ENCODE measurements around the gene ALG12. TPM values are rescaled to one million over a fixed set of nuclear protein-coding genes. Genes with fewer than 3 reads are reported as not detected.
"Not testable (repeated sequence)": the region's sequence is repeated elsewhere in the genome, so short reads cannot be mapped to it uniquely, and the experiment has no call there.

Gene ALG12
- polyA plus RNA-seq, 3 donors: 5.3 to 9.6 (median 9.3) TPM

GRCh38 chr22:49866134-49866533 lies 52.1 kb downstream of the ALG12 start:
- WGBS, 3 donors: 40 to 44% (median 43%) methylated on average over 2 of the region's 2 CpGs
- H3K27ac ChIP-seq (ENCODE audit: low read depth, low read length): no peak overlapping the region

DNA sequence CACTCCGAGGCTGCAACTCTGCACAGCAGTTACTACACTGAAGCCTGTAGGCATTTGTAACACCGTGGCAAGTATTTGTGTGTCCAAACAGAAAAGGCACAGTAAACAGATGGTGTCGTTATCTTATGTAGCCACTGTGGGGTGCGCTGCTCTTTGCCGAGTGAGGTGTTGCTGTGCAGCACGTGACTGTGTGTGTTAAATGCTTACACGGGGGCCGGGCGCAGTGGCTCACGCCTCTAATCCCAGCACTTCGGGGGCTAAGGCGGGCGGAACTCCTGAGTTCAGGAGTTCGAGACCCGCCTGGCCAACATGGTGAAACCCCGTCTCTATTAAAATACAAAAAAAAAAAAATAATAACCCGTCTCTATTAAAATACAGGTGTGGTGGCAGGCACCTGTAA lies 53.1 kb downstream of the ALG12 start:
- H3K27ac ChIP-seq (ENCODE audit: low read depth, low read length): no peak overlapping the region
- 92 to 93% (median 92%) methylated on average over 17 of the region's 17 CpGs for WGBS, 3 donors

- no peak overlapping the region for H3K27ac ChIP-seq (ENCODE audit: low read depth, low read length)
- WGBS, 3 donors: 71 to 78% (median 77%) methylated on average over 7 of the region's 7 CpGs
These were observed 54.3 kb downstream of the ALG12 start for GRCh38 chr22:49863931-49864330.

GRCh38 chr22:49862496-49862776 lies 55.8 kb downstream of the ALG12 start:
- H3K27ac ChIP-seq (ENCODE audit: low read depth, low read length): no peak overlapping the region
- 69 to 91% (median 77%) methylated on average over 5 of the region's 5 CpGs for WGBS, 3 donors

DNA sequence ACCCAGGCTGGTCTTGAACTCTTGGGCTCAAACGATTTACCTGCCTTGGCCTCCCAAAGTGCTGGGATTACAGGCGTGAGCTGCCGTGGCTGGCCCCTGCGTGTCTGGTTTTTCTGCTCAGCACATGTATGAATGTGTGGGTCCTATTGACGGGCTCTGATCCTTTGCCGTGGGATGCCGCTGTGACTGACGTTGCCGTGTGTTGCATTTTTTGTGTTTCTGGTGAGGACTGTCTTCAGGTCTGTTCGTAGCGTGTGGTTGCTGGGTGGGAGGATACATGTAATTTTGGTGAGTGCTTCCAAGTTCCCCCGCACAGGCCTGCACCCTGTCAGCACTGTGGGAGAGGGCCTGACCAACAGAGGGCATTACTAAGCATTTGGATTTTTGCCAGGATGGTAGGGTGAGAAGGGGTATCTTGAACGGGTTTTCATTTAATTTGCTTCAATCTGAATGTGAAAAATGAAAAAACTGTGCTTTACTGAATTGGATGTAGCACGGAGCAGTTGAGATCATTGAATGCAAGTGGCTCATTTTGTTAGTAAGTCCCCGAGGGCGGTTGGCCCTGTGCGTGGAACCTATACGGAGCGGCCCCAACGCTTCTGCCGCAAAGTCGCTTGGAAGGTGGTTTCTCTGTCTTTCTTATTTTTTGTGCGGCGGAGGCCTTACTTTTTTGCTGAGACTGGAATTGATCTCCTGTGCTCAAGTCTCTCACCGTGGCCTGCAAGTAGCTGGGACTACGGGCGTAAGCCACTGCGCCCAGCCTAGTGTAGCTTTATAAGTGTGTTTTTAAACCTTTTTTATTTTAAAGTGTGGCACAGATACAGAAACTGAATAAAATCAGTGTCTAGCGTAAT lies 56.4 kb downstream of the ALG12 start:
- no peak overlapping the region for H3K27ac ChIP-seq (ENCODE audit: low read depth, low read length)
- 88 to 92% (median 89%) methylated on average over 29 of the region's 29 CpGs for WGBS, 3 donors

DNA sequence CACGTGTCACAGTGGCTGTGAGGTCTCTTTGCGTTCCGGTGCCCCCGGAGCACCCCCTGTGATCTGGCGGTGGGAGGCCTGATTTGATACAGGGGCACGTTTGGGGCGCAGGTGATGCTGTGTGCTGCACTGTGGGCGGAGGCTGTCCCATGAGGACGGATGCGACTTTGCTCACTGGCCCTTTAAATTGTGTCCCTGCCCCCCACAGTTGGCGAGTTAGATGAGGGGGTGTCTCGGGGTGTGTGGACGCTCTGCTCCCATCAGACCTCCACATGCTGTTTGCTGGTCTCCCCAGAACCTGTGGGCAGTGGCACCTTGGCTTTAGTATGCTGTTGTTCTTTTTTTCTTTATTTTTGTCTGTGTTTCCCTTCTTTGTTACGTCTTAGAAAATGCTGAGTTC lies 59.4 kb downstream of the ALG12 start:
- H3K27ac ChIP-seq (ENCODE audit: low read depth, low read length): no peak overlapping the region
- 84 to 92% (median 84%) methylated on average over 13 to 14 of the region's 14 CpGs for WGBS, 3 donors

GRCh38 chr22:49856766-49857618 lies 61.2 kb downstream of the ALG12 start:
- H3K27ac ChIP-seq (ENCODE audit: low read depth, low read length): no peak overlapping the region
- 75 to 88% (median 88%) methylated on average over 26 to 28 of the region's 31 CpGs for WGBS, 3 donors

DNA sequence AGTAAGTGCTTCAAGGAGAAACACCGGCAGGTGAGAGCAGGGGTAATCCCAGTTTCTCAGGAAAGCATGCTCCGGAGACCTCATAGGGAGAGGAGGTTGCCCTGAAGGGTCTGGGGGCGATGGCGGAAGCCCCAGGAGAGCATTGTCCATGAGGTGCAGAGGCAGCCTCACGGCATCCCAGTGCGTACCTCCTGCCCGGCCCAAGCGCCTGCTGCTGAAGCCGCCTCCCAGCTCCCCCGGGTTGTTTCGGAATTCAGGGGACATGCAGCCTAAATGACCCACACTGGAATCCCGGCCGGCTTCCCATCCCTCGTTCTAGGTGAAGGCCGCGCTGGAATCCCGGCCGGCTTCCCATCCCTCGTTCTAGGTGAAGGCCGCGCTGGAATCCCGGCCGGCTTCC lies 61.9 kb downstream of the ALG12 start:
- WGBS, 3 donors: 74 to 88% (median 85%) methylated on average over 13 to 17 of the region's 23 CpGs

DNA sequence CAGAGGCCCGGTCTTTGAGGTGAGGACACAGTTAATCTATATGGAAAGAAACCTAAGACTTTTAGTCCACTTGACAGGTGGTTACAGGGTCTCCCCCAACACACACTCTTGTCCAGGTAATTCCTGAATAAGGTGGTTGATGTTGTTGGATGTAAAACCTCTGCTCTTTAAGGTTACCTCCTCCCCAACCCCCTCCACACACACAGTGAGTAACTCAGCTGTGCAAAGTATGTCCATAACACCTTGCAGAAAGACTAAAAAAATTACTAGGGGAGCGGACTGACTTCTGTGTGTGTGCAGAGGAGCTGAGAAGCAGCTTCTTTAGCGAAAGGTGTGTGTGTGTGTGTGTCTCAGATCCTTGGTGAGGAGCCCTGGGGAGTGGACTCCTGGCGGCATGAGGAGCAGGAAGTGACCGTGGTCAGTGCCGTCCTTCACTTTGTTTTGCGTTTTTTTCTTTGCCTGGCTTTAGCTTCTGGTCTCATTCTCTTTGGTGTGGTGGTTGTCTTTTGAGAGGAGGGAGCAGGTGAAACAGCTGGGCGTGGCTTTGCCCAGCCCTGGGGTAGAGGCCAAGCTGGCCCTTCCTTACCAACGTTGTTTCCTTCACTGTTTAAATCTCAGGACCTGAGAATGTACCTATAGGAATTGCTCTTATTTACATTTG lies 62.9 kb downstream of the ALG12 start:
- H3K27ac ChIP-seq (ENCODE audit: low read depth, low read length): no peak overlapping the region
- 16 to 37% (median 34%) methylated on average over 9 of the region's 9 CpGs for WGBS, 3 donors

More for the DNA sequence above, 61.9 kb downstream of the ALG12 start:
- no peak overlapping the region for H3K27ac ChIP-seq (ENCODE audit: low read depth, low read length)

GRCh38 chr22:49853981-49854831 lies 64.0 kb downstream of the ALG12 start:
- no peak overlapping the region for H3K27ac ChIP-seq (ENCODE audit: low read depth, low read length)
- WGBS, 3 donors: 1% methylated on average over 51 to 100 of the region's 101 CpGs

DNA sequence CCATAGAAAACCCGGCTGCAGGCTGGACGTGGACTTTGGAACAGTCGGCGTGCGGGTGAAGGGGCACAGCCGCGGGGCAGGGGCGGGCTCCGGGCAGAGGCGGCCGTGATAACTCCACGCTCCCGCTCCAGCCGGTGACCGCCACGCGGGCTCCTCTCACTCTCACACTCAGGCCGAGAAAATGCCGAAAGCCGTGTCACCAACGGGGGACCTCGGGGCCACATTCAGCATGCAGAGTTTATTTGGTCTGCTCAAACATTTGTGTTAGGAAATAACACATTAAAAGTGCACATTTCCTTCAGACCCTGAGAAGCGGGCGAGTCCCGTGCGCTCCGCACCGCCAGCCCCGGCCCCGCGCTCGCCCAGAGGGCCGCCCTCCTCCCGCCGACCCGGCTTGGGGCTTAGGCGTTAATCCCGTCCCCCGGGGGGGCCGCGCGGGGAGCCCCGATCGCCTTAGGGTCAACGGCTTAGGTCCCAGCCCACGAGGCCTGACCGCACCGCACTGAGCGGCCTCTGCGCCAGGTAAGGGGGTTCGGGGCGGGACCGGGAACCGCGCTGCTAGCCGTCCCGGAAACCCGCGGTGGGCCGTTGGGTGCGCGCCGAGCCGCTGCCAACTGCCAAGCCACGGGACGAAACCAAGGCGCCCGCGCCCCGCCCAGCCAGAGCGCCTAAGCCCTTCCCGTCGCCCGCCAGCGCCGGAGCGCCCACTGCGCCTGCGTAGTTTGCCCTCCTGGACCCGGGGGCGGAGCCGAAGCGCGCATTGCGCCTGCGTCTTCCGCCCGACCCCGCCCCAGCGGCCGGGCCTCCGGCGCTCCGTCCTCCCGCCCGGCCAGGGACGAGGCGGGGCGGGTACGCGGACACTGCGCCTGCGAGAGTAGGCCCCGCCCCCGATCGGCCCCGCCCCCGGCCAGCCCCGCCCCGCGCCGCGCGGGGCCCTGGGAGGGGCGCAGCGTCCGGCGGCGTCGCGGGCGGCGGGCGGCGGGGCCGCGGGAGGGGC lies 65.0 kb downstream of the ALG12 start, which contains the start of gene ZBED4:
Gene ZBED4 (plus strand): TSS at position 947 of the 997 bp plus-strand sequence. CDS start 29,819 bp downstream, outside the sequence.
- H3K27ac ChIP-seq (ENCODE audit: low read depth, low read length): peak within 1 kb of the TSS; percentile 81
- WGBS, 3 donors: 0 to 2% (median 1%) methylated on average over 88 to 127 of the region's 127 CpGs

DNA sequence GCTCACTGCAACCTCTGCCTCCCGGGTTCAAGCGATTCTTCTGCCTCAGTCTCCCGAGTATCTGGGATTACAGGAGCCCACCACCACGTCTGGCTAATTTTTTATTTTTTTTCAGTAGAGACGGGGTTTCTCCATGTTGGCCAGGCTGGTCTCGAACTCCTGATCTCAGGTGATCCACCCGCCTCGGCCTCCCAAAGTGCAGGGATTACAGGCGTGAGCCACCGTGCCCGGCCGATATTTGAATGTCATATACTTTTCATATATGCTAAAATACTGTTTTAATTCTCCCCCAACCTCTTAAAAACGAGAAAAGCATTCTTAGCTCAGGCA lies 65.7 kb downstream of the ALG12 start:
- 42 to 52% (median 52%) methylated on average over 13 of the region's 13 CpGs for WGBS, 3 donors
- not testable (repeated sequence) for H3K27ac ChIP-seq (ENCODE audit: low read depth, low read length)

DNA sequence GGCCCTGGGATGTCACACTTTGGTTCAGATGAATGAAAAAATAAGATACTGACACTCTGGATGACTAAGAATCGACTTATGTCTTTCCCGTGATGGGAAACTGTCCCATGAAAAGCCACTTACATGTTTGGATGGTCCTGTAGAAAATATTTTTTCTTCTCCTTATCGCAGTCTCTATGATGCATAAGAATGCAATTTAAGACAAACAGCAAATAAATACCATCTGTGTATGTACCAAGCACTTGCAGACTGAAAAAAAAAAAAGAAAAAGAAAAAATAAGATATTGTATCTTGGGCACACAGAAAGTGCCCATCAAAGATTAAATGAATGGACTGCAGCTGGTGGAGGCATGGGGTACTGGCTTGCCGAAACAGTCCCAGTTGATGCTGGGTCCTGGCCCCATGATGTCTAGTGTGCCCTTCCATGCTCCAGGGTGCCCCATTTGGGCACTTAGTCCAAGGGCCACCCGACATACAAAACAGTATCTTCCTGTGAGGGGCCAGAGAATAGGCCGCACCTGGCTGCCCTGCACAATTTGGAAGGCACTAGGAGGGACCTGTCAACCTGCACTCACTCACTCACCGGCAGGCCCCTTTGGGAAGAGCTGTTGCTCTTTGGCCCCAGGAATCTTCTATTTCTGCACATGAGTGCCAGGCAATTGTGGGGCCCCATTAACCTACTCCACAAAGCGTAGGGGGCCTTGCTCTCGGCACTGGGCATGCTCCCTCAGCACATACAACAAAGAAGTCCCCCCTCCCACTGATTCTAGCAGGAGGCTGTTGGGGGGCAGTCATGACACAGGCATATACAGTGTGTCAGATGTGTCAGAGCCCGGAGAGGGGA lies 67.1 kb downstream of the ALG12 start:
- no peak overlapping the region for H3K27ac ChIP-seq (ENCODE audit: low read depth, low read length)
- 78 to 86% (median 81%) methylated on average over 10 of the region's 10 CpGs for WGBS, 3 donors
